AG08396 (cell line): ENCODE results near the gene HAUS5.
A peak's percentile ranks its signal among the peaks of the same experiment; 100 is the strongest.

Experiments
- DNase-seq: peaks from one replicate; pipeline ENCODE4 v3.0.0; 2012; ENCODE audit warnings: low spot score, mixed read lengths

The HAUS5 gene

DNA sequence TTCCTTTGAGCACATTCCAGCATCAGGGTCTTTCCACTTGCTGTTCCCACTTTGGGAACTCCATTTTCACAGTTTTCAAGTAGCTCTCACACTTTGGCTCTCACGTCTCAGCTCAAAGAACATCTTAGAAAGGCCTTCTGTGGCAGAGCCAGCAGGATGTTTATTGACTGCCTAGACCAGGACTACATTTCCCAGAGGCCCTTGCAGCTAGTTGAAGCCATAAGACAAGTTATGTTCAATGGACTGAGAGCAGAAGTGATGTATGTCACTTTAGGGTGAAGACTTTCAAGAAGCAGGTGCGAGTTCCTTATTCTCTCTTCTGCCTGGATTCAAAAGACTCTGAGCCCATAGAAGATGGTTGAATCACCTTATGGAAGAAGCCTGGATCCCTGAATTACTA, 4.3 kb upstream of the HAUS5 start:
- DNase-seq: no peak

DNA sequence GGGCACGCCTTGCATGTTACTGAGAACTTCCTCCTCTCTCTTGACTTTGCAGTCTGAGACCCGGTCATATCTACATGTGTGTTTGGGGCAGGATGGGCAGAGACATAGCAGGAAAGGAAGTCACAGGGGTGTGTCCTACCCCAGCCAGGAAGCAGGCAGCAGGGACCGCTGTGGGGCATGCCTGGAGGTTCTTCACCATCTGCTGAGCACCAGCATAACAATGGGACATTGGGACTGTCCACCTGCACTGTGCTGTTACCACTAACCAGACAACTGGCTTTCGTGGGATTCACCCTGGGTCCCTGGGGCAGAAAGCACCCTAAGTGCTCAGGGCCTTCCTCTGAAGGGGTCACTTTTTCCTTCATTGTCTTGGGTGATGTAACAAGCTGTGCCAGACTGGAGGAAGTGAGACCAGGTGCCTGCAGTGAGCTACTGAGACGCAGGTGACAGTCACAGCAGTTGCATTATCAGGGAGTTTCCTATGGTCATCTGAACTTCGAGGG, 2.6 kb upstream of the HAUS5 start:
- no peak for DNase-seq

DNA sequence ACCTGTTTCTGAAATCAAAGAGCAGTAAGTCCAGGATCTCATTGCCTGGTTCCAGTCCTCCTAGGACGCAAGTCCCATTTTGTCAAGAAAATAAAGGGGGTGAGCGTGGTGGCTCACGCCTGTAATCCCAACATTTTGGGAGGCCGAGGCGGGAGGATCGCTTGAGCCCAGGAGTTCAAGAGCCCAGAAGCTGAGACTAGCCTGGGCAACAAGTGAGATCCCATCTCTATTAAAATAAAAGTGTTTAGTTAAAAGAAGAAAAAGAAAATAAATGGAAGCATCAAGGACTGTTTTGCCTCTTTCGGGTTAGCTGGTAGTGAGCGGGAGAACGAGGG, 344 bp upstream of the HAUS5 start:
- no peak for DNase-seq

DNA sequence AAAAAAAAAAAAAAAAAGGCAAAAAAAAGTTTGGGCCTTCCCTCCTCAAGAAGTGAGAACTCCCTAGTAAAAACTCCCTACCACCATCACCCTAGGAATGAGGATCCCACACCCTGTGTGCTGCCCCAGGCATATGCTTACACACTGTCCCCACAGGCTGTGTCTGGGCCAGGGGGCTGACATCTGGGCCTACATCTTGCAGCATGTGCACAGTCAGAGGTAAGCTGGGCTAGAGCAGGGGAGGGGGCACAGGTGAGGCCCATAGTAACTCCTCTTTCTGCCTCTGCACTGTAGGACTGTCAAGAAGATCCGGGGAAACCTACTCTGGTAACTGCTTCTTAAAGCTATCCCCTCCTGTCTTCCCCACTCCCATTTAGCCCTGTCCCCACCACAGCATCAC, 1.0 kb downstream of the HAUS5 start:
- no peak for DNase-seq

DNA sequence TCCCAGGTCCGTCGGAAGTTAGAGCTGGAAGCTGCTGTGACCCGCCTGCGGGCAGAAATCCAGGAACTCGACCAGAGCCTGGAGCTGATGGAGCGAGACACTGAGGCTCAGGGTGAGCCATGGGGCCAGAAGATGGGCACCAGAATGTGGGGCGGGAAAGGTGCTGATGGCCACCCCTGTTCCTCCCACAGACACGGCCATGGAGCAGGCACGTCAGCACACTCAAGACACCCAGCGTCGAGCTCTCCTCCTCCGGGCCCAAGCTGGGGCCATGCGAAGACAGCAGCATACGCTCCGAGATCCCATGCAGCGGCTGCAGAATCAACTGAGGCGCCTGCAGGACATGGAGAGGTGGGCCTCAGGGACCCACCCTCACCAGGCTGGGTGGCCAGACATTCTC, 2.5 kb downstream of the HAUS5 start:
- DNase-seq: no peak

DNA sequence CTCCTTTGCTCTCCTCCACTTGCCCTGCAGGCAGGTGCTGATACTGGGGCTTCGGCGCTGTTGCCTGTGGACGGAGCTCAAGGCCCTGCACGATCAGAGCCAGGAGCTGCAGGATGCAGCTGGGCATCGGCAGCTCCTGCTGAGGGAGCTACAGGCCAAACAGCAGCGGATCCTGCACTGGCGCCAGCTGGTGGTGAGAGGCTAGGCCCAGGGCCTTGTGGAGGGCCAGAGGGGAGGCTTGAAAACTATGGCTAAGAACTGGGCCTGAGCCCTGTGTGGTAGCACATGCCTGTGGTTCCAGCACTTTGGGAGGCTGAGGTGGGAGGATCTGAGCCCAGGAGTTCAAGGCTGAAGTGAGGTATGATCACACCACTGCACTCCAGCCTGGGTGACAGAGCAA, 6.3 kb downstream of the HAUS5 start:
- no peak for DNase-seq

DNA sequence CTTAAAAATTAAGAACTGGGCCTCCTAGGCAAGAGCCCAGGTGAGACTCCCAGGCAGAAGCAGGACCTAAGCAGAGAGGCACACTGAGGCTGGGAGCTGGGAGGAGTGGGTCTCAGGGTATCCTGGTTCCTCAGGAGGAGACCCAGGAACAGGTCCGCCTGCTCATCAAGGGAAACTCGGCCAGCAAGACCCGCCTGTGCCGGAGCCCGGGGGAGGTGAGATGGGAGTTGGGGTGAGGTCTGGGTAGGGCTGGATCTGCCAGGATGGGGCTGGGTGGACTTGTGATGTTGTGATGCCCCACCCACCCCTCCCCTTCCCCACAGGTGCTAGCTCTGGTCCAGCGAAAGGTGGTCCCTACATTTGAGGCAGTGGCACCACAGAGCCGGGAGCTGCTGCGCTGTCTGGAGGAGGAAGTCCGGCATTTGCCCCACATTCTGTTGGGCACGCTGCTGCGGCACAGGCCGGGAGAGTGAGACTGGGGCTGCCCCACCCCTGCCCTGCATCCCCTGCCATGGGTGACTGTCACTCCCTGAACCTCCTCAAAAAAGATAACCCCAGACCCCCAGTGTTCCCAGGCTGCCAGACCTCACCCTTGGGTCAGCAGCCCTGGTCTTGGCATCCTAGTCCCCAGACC, 6.9 kb downstream of the HAUS5 start:
- no peak for DNase-seq

DNA sequence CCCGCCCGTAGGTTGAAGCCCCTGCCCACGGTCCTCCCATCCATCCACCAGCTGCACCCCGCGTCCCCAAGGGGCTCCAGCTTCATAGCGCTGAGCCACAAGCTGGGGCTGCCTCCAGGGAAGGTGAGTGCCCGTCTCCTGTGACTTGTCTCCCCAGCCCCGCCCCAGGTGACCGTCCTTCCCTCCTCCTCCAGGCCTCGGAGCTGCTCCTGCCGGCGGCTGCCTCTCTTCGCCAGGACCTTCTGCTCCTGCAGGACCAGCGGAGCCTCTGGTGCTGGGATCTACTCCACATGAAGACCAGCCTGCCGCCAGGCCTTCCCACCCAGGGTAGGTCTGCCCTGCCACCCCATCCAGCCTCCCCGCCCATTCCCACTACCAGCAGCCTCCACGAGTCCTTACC, 7.5 kb downstream of the HAUS5 start:
- no peak for DNase-seq

DNA sequence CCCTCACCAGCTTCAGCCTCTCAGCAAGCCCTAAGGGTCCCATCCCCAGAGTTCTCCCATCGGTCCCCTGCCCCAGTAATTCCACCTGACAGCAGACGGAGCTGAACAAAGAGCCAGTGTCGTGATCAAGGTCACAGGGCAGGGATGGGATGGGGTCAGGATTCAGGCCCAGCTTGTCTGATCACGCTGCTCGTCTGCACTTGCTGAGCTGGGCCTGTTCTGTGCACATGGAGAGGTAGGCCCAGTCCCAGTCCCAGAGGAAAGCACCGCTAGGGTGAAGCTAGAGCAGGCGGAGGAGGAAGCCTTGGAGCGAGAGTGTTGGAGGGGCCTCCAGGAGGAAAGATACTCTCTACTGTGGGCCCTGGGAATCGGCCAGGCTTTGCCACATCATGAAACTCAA, 9.2 kb downstream of the HAUS5 start:
- no peak for DNase-seq

DNA sequence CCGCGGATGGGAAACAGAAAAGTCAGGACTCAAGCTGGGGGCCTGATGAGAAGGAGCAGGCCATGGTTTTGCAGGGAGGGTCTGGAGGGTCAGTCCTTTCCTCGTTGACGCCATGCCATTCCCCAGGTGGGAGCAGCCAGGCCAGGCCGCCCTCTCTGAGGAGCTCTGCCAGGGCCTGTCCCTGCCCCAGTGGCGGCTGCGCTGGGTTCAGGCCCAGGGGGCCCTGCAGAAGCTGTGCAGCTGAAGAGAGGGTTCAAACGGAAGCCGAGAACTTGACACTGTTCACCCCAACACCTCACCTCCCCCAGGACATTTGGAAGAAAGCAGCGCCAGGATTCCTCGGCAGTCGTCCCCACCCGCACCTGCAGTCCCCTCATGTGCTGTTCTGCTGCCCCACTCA, 10.2 kb downstream of the HAUS5 start:
- no peak for DNase-seq

DNA sequence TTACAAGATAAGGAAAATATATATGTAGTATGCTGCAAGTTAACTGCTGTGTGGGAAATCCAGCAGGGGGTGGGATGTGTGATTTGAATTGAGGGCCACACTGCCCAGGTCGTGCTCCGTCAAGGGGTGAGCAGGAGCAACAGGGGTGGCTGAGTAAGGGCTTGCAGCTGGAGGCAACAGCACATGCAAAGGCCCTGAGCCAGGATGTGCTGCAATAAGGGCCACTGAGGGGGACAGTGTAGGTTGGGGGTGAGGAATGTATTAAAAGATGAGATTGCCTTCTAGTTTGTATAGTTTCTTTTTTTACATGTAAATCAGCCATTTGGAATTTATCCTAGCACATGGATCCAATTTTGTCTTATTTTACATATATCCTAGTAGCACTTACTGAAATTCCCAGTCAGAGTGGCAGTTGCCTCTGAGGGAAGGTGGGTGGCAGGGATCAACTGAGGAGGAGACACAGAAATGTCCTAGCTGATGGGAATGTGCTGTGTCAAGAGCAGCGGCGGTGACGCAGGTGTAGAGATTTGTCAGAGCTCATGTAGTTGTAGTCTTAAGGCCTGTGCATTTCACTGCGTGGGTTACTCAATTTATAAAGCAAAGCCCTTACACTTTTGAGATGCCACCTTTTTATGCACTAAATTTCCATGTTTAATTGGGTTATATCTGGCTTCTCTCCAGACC, 10.9 kb downstream of the HAUS5 start:
- DNase-seq: no peak

DNA sequence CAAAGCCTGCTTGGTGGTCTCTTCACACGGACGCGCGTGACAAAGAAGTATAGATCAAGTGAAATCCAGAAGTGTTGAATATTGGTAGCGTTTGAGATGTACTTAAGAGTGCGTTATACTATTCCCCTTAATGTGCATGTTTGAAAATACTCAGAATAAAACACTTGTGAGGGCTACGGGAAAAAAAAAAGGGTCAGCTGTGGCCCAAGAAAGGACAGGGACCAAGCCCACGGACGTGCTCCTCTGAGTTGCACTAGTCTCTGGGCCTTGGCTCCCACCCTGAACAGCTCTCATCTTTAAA, 15.7 kb downstream of the HAUS5 start:
- DNase-seq: no peak

DNA sequence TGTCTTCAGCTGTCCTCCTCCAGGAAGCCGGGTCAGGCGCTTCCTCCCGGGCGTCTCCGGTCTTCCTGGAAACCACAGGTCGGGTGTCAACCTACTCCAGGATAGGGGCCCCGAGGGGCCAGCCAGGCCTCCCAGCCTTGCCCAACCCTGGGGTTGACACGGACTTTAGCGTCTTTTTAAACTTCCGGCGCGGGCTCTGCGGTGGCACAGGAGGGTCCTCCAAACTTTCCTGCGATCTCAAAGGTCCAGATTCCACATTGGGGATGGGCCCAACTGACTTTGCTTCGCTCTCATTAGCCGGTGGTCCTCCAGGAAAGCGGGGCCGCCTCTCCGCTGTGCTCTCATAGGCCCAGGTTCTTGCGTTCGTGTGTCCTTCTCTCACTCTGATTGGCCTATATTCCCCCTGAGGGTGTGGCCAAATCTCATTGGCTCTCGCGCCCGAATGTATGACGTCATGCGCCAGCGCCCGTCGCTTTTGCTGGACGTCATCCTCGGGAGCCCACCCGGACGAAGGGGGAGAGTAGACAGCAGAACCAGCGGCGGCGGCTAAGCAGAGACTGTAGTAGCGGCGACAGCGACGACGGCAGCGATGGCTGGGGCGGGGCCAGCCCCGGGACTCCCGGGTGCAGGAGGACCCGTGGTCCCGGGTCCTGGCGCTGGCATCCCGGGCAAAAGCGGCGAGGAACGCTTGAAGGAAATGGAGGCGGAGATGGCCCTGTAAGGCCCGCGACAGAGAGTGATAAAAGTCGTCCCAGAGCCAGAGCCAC, 16.2 kb downstream of the HAUS5 start, which contains the start of gene RBM42:
TSS of gene RBM42 (plus strand) at position 472 of the 767 bp plus-strand sequence. CDS start at position 590, 118 bp downstream.
- peak; percentile 99 for DNase-seq

DNA sequence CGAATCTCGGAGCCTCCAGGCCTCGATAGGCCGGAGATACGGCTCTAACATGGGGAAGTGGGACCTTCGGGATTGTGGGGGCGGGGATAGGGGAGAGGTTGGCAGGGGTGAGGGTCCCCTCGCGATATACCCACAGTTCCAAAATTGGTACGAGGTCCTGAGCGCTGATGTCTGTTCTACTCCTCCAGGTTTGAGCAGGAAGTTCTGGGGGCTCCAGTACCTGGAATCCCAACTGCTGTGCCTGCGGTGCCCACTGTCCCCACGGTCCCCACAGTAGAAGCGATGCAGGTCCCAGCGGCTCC, 16.7 kb downstream of the HAUS5 start:
- DNase-seq: no peak

DNA sequence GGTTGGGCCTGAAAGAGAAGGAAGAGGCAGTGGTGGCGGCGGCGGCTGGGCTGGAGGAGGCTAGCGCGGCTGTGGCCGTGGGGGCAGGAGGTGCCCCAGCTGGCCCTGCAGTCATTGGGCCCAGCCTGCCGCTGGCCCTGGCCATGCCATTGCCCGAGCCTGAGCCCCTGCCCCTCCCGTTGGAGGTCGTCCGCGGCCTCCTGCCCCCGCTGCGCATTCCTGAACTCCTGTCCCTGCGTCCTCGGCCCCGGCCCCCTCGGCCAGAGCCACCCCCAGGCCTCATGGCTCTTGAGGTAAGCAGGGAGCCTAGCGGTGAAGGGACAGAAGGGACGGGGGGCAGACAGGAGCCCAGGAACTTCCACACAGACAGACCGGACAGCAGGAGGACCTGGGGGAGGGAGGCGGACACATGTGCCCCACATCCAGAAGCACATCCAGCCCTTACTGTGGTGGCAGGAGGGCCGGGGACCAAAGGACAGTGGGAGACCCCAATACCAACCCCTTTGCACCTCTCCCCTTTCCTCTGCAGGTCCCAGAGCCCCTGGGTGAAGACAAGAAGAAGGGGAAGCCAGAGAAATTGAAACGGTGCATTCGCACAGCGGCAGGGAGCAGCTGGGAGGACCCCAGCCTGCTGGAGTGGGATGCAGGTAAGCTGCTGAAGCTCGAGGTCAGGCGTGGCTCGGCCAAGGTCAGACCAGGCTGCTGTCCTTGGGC, 21.3 kb downstream of the HAUS5 start:
- no peak for DNase-seq

DNA sequence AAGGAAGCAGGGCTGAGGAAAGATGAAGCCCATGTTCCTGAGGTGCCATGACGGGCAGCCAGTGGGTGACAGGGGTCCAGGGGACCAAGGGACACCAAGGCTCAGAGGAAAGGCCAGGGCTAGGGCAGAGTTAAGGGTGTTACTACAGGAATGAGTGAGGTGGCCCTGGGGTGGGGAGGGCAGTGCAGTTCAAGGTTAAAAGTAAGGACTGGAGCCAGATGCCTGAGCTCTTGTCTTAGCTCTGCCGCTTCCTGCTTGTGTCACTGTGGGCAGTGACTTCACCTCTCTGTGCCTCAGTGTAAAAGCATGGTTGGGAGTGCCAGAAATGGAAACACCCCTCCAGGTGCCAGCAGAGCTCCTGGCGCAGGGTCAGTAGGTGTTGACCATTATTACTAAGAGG, 24.1 kb downstream of the HAUS5 start:
- no peak for DNase-seq

DNA sequence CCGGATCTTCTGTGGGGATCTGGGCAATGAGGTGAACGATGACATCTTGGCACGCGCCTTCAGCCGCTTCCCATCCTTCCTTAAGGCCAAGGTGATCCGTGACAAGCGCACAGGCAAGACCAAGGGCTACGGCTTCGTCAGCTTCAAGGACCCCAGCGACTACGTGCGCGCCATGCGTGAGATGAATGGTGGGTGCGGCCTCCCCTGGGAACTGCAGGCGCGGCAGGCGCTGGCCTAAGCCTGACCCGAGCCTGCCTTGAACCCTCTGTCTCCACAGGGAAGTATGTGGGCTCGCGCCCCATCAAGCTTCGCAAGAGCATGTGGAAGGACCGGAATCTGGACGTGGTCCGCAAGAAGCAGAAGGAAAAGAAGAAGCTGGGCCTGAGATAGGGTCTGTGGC, 24.6 kb downstream of the HAUS5 start:
- no peak for DNase-seq

DNA sequence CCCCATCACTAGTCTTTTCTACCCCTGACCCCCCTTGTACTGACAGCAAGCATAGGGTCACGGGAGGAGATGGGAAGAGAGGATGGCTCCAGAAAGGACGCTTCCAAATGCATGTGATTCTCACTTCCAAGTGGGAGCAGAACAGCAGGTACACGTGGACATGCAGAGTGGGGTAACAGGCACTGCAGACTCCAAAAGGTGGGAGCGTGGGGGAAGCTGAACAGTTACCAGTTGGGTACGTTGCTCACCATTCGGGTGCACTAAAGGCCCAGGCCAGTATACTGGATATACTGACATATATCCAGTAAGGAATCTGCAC, 26.7 kb downstream of the HAUS5 start:
- no peak for DNase-seq

DNA sequence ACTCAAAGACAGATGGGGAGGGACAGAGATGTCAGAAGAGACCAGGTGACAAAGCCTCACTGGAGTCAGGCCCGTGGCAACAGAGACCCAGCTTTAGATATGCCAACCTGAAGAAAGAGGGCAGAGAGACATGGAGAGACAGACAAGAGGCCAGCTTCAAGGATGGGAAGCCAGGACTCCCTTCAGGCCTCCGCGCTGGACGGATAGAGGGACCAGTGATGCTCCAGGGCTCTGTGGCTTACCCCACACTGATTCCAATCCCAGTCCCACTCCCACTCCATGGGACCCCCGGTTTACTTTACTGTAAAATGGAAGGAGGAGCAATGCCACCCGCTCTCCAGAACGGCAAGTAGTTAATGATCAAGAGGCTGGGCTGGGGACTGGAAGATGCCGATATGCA, 27.3 kb downstream of the HAUS5 start:
- no peak for DNase-seq

DNA sequence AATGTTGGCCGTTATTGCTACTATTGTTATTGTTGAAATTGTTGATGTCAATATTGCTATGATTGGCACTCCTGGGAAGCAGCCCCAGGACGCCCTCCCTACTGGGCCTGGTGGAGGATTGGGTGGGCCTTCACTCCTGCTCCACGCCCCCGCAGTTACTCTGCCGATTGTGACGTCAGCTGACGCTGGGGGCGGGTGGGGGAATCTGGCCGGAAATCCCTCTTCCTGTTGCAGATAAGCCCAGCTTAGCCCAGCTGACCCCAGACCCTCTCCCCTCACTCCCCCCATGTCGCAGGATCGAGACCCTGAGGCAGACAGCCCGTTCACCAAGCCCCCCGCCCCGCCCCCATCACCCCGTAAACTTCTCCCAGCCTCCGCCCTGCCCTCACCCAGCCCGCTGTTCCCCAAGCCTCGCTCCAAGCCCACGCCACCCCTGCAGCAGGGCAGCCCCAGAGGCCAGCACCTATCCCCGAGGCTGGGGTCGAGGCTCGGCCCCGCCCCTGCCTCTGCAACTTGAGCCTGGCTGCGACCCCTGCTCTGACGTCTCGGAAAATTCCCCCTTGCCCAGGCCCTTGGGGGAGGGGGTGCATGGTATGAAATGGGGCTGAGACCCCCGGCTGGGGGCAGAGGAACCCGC, 29.1 kb downstream of the HAUS5 start, which contains the start of gene ETV2:
TSS of gene ETV2 (plus strand) at position 231 of the 637 bp plus-strand sequence. CDS start 716 bp downstream, outside the sequence.
- no peak for DNase-seq

DNA sequence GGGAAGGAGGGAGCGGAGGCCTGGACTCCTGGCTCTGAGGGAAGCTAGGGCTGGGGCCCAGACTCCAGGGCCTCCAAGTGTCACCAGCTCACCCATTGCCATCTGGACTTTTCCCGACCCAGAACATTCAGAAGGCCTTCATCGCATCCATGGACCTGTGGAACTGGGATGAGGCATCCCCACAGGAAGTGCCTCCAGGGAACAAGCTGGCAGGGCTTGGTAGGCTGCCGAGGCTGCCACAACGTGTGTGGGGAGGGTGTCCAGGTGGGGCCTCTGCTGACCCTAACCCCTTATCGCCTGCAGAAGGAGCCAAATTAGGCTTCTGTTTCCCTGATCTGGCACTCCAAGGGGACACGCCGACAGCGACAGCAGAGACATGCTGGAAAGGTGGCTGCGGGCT, 29.8 kb downstream of the HAUS5 start:
- DNase-seq: no peak

DNA sequence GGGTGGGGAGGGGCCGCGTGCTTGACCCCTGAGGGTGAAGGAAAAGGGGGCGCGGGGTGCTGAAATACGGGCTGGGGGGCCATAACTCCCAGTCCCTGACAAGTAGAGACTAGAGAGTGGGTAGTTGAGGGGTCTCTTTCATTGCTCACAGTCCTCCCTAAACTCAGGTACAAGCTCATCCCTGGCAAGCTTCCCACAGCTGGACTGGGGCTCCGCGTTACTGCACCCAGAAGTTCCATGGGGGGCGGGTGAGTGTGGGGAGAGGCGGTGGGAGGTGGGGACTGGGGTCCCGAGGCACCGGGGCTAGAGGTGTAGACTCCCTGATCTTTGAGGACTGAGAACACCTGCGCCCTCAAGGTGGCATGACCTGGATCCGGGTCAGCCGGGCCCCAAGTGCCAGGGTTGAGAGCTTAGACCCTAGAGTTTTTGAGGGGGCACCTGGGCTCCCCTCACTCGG, 30.3 kb downstream of the HAUS5 start:
- no peak for DNase-seq
